ENCODE results near the gene DCP1A. TPM values are rescaled to one million over a fixed set of nuclear protein-coding genes. Genes with fewer than 3 reads are reported as not detected.

DCP1A gene
- total RNA-seq, 2 donors from 2014 or later = 17.8 to 18.8 TPM

GRCh38 chr3:53342353-53342752, 5.0 kb downstream of the DCP1A start:
- no peak for TF ChIP-seq CTCF (IDR thresholded peaks at IDR 0.05)
- DNase-seq (ENCODE audit: low spot score) = no peak
- Histone ChIP-seq H3K4me3 (no peak overlapping the region), H3K27ac (peak overlapping the region; percentile 34 to 47), H3K9me3 (no peaks in the 10 kb centered on the region), H3K4me1 (peaks cover 0 to 61% of the 10 kb centered on the region in 2 donors), H3K27me3 (no peaks in the 10 kb centered on the region), H3K36me3 (peaks cover 39% of the 10 kb centered on the region)

DNA sequence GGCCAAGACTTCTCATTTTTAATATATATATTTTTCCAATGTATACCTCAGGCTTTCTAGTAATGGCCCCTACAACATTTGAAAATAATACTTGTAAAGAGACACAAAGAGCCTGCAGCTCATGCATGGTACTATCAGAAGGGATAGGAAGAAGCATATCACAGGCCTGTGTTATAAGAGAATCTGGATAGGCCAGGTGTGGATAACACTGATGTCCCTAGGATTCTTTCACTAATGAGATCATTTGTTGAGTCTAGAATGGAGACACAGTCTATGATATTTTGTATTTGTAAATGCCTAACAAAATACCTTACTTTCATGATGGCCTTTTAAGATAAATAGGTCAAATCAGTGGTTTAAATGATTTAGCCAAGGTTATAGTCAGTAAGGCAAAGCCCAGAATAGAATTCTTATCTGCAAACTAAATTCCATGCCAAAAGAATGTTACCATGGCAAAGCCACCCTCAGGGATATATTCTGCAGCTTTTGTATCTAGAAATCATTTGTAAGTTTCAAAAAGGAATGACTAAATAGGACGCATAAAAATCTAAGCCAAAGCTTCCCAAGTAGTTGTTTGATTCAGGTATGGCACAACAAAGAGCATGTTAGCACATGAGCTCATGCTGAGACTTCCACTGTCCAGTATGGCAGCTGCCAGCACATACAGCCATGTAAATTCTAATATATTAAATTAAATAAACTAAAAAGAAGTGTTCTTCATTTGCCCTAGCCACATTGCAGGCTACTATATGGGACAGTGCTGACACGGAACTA, 10.0 kb downstream of the DCP1A start:
- H3K36me3 ChIP-seq = peaks cover 41% of the 10 kb centered on the region
- no peak for TF ChIP-seq CTCF (IDR thresholded peaks at IDR 0.05)

GRCh38 chr3:53334742-53335141, 12.6 kb downstream of the DCP1A start:
- Histone ChIP-seq H3K36me3 (peaks cover 16% of the 10 kb centered on the region), H3K27ac (no peak overlapping the region), H3K9me3 (no peaks in the 10 kb centered on the region), H3K27me3 (no peaks in the 10 kb centered on the region), H3K4me1 (peaks cover 0 to 19% of the 10 kb centered on the region in 2 donors), H3K4me3 (no peak overlapping the region)
- no peak for TF ChIP-seq CTCF (IDR thresholded peaks at IDR 0.05)
- DNase-seq (ENCODE audit: low spot score) = no peak

More for the DNA sequence above, 10.0 kb downstream of the DCP1A start:
- no peaks in the 10 kb centered on the region for H3K27me3 ChIP-seq
- DNase-seq (ENCODE audit: low spot score) = no peak
- peaks cover 0 to 23% of the 10 kb centered on the region in 2 donors for H3K4me1 ChIP-seq
- no peaks in the 10 kb centered on the region for H3K9me3 ChIP-seq
- no peak overlapping the region for H3K4me3 ChIP-seq
- H3K27ac ChIP-seq = no peak overlapping the region

GRCh38 chr3:53331871-53332270, 15.5 kb downstream of the DCP1A start:
- Histone ChIP-seq H3K4me3 (no peak overlapping the region), H3K27me3 (no peaks in the 10 kb centered on the region), H3K4me1 (peaks cover 0 to 19% of the 10 kb centered on the region in 2 donors), H3K9me3 (no peaks in the 10 kb centered on the region), H3K36me3 (peaks cover 12% of the 10 kb centered on the region), H3K27ac (no peak overlapping the region)
- DNase-seq (ENCODE audit: low spot score) = no peak
- no peak for TF ChIP-seq CTCF (IDR thresholded peaks at IDR 0.05)

GRCh38 chr3:53329897-53330296, 17.4 kb downstream of the DCP1A start:
- Histone ChIP-seq H3K27me3 (no peaks in the 10 kb centered on the region), H3K9me3 (no peaks in the 10 kb centered on the region), H3K4me1 (peaks cover 0 to 19% of the 10 kb centered on the region in 2 donors), H3K27ac (no peak overlapping the region), H3K4me3 (no peak overlapping the region), H3K36me3 (peaks cover 12% of the 10 kb centered on the region)
- TF ChIP-seq CTCF (IDR thresholded peaks at IDR 0.05) = no peak
- no peak for DNase-seq (ENCODE audit: low spot score)
